ENCODE data around the gene TTLL6.
"Not testable (repeated sequence)": the region's sequence is repeated elsewhere in the genome, so short reads cannot be mapped to it uniquely, and the experiment has no call there.

Gene TTLL6

GRCh38 chr17:48720266-48721008 lies 96.6 kb downstream of the TTLL6 start:
- no peak for DNase-seq (ENCODE audit: low read depth, low spot score)
- no peak overlapping the region for H3K4me3 ChIP-seq (ENCODE audit: low read depth, low read length)
- TF ChIP-seq CTCF (IDR thresholded peaks at IDR 0.05; ENCODE audit: low read depth, low read length) = no peak
- in situ Hi-C loops (cut with HindIII; ENCODE audit: low sequenced_read_pairs) = no loop called here

- TF ChIP-seq CTCF (IDR thresholded peaks at IDR 0.05; ENCODE audit: low read depth, low read length) = no peak
- H3K4me3 ChIP-seq (ENCODE audit: low read depth, low read length) = no peak overlapping the region
- DNase-seq (ENCODE audit: low read depth, low spot score) = no peak
- in situ Hi-C loops (cut with HindIII; ENCODE audit: low sequenced_read_pairs) = no loop called here
Measured at GRCh38 chr17:48719642-48720265, 97.3 kb downstream of the TTLL6 start.

DNA sequence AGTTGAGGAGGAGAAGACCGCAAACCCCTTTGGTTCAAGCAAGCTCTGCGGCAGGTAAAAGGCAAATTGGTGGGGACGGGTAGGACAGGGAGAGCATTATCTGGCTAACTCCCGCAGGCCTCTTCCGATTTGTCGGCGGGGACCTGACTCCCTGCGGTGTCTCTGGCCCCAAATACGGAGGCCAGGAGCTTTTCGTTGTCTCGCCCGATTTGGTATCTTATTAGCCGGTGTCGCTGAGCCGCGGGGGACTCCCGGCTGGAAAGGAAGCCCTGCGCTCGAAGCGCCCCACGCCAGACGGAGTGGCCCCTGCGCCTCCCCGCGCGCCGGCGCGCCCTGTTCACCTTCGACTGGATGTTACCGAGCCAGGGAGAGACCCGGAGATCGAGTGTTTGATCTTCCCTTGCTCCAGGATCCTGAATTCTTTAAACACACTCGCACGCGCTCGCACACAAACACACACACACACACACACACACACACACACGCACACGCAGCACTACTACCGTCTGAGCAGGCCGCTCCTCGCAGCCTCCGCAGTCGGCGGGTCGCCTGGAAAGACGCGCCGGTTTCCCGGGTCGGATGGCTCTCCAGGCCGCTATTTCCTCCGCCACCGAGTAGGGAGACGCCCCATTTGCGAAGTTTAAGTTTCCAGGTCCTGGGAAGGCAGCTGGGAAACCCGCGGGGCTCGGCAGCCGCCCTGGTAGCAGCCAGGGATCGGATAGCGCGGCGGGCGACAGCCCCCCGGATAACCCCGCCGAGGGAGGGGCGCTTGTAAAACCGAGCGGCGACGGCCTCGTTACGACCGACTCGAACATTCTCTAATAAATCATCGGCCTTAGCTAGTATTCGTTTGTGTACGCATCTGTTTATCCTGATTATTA lies 98.0 kb downstream of the TTLL6 start:
- TF ChIP-seq CTCF (IDR thresholded peaks at IDR 0.05; ENCODE audit: low read depth, low read length) = no peak
- in situ Hi-C loops (cut with HindIII; ENCODE audit: low sequenced_read_pairs) = no loop called here
- no peak for DNase-seq (ENCODE audit: low read depth, low spot score)
- no peak overlapping the region for H3K4me3 ChIP-seq (ENCODE audit: low read depth, low read length)

DNA sequence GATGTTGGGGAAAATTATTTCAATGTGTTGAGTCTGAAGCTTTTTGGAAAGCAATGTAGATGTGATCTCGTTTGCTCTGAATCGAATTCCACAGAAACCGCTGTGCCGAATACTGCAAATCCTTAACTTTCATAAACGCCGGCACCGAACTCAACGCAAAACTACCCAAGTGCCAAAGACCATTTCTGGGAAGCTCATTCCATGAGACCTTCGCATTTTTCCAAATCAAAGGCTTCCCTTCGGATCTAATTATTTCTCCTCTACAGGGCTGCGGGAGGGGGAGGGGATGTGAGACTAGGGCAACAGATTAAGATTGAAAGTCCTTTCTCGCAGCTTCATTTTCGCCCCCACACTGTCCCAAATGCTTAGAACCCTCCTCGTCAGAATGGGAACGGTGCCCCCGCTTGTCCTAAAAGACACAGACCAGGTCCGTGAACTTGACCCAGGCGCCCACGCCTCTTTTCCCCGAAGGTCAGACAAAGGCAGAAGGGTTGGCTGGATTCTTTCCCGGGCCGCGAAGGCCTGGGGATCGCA lies 98.7 kb downstream of the TTLL6 start:
- no peak overlapping the region for H3K4me3 ChIP-seq (ENCODE audit: low read depth, low read length)
- TF ChIP-seq CTCF (IDR thresholded peaks at IDR 0.05; ENCODE audit: low read depth, low read length) = no peak
- DNase-seq (ENCODE audit: low read depth, low spot score) = no peak
- in situ Hi-C loops (cut with HindIII; ENCODE audit: low sequenced_read_pairs) = no loop called here

DNA sequence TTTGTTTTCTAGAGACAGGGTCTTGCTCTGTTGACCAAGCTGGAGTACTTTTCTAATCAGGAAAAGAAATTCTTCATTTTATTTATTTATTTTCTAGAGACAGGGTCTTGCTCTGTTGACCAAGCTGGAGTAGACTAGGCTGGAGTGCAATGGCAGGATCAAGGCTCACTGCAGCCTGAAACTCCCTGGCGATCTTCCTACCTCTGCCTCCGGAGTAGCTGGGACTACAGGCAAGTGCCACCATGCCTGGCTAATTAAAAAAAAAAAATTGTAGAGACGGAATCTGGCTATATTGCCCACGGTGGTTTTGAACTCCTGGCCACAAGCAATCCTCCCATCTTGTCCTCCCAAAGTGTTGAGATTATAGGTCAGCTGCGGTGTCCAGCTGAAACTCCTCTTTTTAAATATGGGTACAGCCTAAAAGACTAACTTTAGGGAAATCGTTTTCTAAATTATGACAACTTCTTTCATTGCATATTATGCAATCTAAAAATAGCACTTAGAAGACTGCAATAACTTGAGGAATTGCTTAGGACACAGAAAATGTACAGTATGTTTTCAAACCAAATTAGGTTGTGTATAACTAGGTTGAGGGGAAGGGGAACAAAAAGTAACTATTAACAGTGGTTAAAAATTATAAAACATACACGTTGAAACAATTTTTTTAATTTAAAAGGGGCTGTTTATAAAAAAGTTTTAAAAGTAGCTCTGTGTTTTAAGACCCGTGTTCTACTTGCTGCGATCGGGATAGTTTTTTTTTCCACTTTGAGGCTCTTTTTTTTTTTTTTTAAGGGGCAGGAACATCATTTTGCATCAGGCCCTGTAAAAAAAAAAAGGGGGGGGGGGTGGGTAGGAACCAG lies 99.4 kb downstream of the TTLL6 start:
- in situ Hi-C loops (cut with HindIII; ENCODE audit: low sequenced_read_pairs) = no loop called here
- no peak for TF ChIP-seq CTCF (IDR thresholded peaks at IDR 0.05; ENCODE audit: low read depth, low read length)
- H3K4me3 ChIP-seq (ENCODE audit: low read depth, low read length) = no peak overlapping the region

DNA sequence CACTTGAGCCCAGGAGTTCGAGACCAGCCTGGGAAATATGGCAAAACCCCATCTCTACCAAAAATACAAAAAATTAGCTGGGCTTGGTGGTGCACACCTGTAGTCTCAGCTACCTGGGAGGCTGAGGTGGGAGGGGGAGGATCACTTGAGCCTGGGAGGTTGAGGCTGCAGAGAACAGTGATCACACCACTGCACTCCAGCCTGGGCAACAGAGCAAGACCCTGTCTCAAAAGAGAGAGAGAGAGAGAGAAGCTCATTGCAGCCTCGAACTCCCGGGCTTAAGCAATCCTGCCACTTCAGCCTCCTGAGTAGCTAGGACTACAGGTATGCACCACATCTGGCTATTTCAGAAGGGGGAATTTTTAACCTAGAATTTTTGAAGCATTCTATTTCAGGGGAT lies 100.5 kb downstream of the TTLL6 start:
- H3K4me3 ChIP-seq (ENCODE audit: low read depth, low read length); DNase-seq (ENCODE audit: low read depth, low spot score); in situ Hi-C loops (cut with HindIII; ENCODE audit: low sequenced_read_pairs): not testable (repeated sequence)

More for the DNA sequence above, 99.4 kb downstream of the TTLL6 start:
- no peak for DNase-seq (ENCODE audit: low read depth, low spot score)

Data from astrocyte of the spinal cord (primary cell).